K562 (cell line): ENCODE measurements around the gene MTRF1L. TPM values are rescaled to one million over a fixed set of nuclear protein-coding genes. Genes with fewer than 3 reads are reported as not detected.

Source experiments
- CHD4 ChIP-seq: fragments of 200-600 bp; sonication (generic); IDR thresholded peaks from 3 replicates; pipeline ENCODE4 v1.6.1; 2012; ENCODE audit warnings: low read depth, mild to moderate bottlenecking, mixed read lengths, low read length, inconsistent platforms; ENCODE audit not compliant: insufficient read depth, insufficient replicate concordance, poor library complexity, severe bottlenecking
- DACH1 ChIP-seq: fragments of 450-650 bp; IDR thresholded peaks from 2 replicates; pipeline ENCODE4 v1.6.1; 2018; ENCODE audit not compliant: partially characterized antibody
- GABPB2 ChIP-seq: fragments of 250-450 bp; sonication (Bioruptor Pico); conservative IDR thresholded peaks from 2 replicates; pipeline ENCODE4 v1.5.1; 2021; ENCODE audit warnings: mild to moderate bottlenecking
- IFI16 ChIP-seq: fragments of 250-450 bp; sonication (Bioruptor Pico); IDR thresholded peaks from 2 replicates; pipeline ENCODE4 v2.1.2; 2022; ENCODE audit warnings: mild to moderate bottlenecking, inconsistent platforms
- JUNB ChIP-seq: fragments of 450-650 bp; formaldehyde crosslinking; conservative IDR thresholded peaks from 2 replicates; pipeline ENCODE4 v1.4.0; 2020; ENCODE audit warnings: mild to moderate bottlenecking
- MAFF ChIP-seq: IDR thresholded peaks from 2 replicates; pipeline ENCODE4 v1.6.1; 2012; ENCODE audit warnings: low read length, improper control_type of control experiment
- MXI1 ChIP-seq: IDR thresholded peaks from 2 replicates; pipeline ENCODE4 v1.6.1; 2011; ENCODE audit warnings: low read depth, mild to moderate bottlenecking, improper control_type of control experiment, low read length
- PCBP2 ChIP-seq: fragments of 200-400 bp; formaldehyde crosslinking; IDR thresholded peaks from 2 replicates; pipeline ENCODE4 v1.6.1; 2018; ENCODE audit warnings: low read length, low read depth, mild to moderate bottlenecking, moderate library complexity; ENCODE audit not compliant: poor library complexity, severe bottlenecking
- SIN3A ChIP-seq, 2 experiments: fragments of 150-350 bp in 1 of 2; IDR thresholded peaks; 2 replicates each; pipeline ENCODE4 v1.6.1; 2011 to 2016; ENCODE audit warnings: borderline replicate concordance in 2 of 2, low read depth in 2 of 2, low read length in 2 of 2, mild to moderate bottlenecking in 2 of 2, moderate library complexity in 2 of 2; ENCODE audit not compliant: control insufficient read depth in 1 of 2
- SMARCE1 ChIP-seq: fragments of 450-650 bp; IDR thresholded peaks from 2 replicates; pipeline ENCODE4 v1.7.1; 2016; ENCODE audit warnings: mild to moderate bottlenecking
- SRSF9 ChIP-seq: fragments of 200-400 bp; formaldehyde crosslinking; IDR thresholded peaks from 2 replicates; pipeline ENCODE4 v1.6.1; 2017; ENCODE audit warnings: low read depth, low read length, borderline replicate concordance
- STAT5A ChIP-seq: IDR thresholded peaks from 2 replicates; pipeline ENCODE4 v1.6.1; 2012; ENCODE audit warnings: low read length, inconsistent platforms, borderline replicate concordance
- TGIF2 ChIP-seq: sonication (generic); formaldehyde crosslinking; IDR thresholded peaks from 2 replicates; pipeline ENCODE4 v1.8.1; 2022; ENCODE audit warnings: mild to moderate bottlenecking, missing genetic modification reagents, moderate library complexity
- YY1 ChIP-seq, 3 experiments: IDR thresholded peaks; 2 replicates each; pipeline ENCODE4 v1.6.1; 2011; ENCODE audit warnings: low read length in 2 of 3, mild to moderate bottlenecking in 2 of 3, moderate library complexity in 2 of 3, borderline replicate concordance in 1 of 3, control low read depth in 1 of 3, low read depth in 1 of 3; ENCODE audit not compliant: insufficient read depth in 3 of 3, insufficient replicate concordance in 2 of 3, control insufficient read depth in 1 of 3, insufficient read length in 1 of 3; ENCODE audit errors: extremely low read depth in 1 of 3
- ZNF740 ChIP-seq, 3 experiments: fragments of 200-800 bp in 1 of 3; sonication (Bioruptor generic) in 1 of 3; sonication (generic) in 1 of 3; formaldehyde crosslinking in 1 of 3; IDR thresholded peaks; 2 replicates each; pipeline versions ENCODE4 v1.6.1 to v1.8.0; 2016 to 2022; ENCODE audit warnings: mild to moderate bottlenecking in 2 of 3, missing compliant biosample characterization in 2 of 3, missing genetic modification characterization in 2 of 3, missing genetic modification reagents in 1 of 3
- polyA plus RNA-seq, 8 experiments: library from polyadenylated mRNA; depleted of rRNA in 4 of 8; stranded (reverse) in 5 of 8; unstranded in 3 of 8; fragments of >200 nt; fragmentation: Nextera tagmentation in 2 of 8; fragmentation: Illumina TruSeq in 1 of 8; extraction: Ambion mirVana in 2 of 8; extraction: Trizol in 1 of 8; gene quantifications; 2 replicates each; pipeline versions ENCODE4 v1.2.1 to v1.2.3, GENCODE V29; 2011 to 2014; ENCODE audit warnings: inconsistent platforms in 1 of 8, missing spikeins in 1 of 8
- total RNA-seq, 7 experiments: library from RNA; depleted of rRNA in 6 of 7; stranded (reverse); fragments of >200 nt in 6 of 7; fragmentation: Illumina TruSeq in 2 of 7; extraction: Trizol in 2 of 7; gene quantifications; 2 replicates each; pipeline versions ENCODE4 v1.2.1 to v1.2.3, GENCODE V29; 2011 to 2021; ENCODE audit warnings: low replicate concordance in 1 of 7
- TF ChIP-seq, protein P1 (sequence below): sonication (generic); formaldehyde crosslinking; IDR thresholded peaks from 2 replicates; pipeline ENCODE4 v1.8.0; 2022; ENCODE audit warnings: missing genetic modification reagents, mild to moderate bottlenecking, borderline replicate concordance

MTRF1L gene
- total and polyA plus RNA-seq, 9 of the 15 experiments (the other 6 are each of a cell fraction or from before 2014, with no cell fraction given), result 10.7 to 34.0 (median 30.2) TPM

DNA sequence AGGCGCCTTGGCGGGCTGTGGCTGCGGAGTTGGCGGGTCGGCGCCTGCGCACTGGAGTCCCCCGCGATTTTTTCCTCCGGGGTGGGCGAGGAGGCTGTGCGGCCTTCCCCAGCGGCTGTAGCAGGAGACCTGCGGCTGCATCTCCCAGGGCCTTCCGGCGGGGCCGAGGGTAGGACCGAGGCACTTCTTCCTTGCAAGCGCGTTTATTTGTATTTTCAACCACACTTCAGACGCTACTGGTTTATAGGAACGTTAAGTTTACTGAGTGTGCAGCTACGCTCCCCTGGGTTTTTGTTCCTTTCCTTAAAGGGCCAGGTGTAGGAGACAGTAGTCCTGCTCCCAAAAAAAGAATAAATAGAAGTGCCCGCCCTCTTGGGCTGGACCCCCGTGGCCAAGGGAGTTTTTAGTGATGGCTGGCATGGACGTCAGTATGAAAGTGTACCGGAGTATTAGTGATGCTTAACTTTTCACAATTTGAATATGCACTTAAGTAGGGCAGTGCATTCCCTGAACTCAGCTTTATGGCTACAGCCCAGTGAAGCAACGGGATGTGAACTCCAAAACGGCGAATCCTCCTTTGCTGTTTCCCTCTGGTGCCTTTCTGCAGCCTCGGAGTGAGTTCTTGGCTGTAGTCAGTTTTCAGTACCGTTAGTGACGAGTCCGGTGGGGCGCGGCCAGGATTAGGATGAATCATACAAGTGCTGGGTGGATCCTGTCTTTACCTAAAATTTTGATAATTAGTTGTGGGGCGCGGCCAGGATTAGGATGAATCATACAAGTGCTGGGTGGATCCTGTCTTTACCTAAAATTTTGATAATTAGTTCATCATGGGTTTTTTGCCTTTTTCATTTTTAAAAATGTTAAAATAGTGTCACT lies 18.6 kb downstream of the MTRF1L start (continued):
- TF ChIP-seq JUNB (CRISPR knock-in tag) (no peak), ZNF740 (CRISPR knock-in tag; IDR thresholded peaks at IDR 0.05) (peak; percentile 48; the same call in 1 of the 2 replicates), ZNF740 (tag; IDR thresholded peaks at IDR 0.05) (no peak), PCBP2 (no peak), STAT5A (no peak), CHD4 (no peak), TGIF2 (CRISPR knock-in tag) (no peak), SRSF9 (no peak), SIN3A (IDR thresholded peaks at IDR 0.05; ENCODE audit: borderline replicate concordance in 2 of 2, control insufficient read depth in 1 of 2, low read depth in 2 of 2, low read length in 2 of 2) (no peak), MXI1 (0 out of 2 replicates have a peak, but pooled peaks have one; percentile 46), MAFF (peak; percentile 1; the same call in 1 of the 2 replicates), GABPB2 (CRISPR knock-in tag) (no peak), SMARCE1 (peak; percentile 71), YY1 (IDR thresholded peaks at IDR 0.05; ENCODE audit: borderline replicate concordance in 1 of 3, control insufficient read depth in 1 of 3, extremely low read depth in 1 of 3, insufficient read depth in 3 of 3, insufficient read length in 1 of 3, insufficient replicate concordance in 2 of 3, low read depth in 1 of 3, low read length in 2 of 3) (peak in 1 of 3 experiments; percentile 7), IFI16 (CRISPR knock-in tag) (no peak), DACH1 (peak; percentile 73)
- TF ChIP-seq, protein P1, sequence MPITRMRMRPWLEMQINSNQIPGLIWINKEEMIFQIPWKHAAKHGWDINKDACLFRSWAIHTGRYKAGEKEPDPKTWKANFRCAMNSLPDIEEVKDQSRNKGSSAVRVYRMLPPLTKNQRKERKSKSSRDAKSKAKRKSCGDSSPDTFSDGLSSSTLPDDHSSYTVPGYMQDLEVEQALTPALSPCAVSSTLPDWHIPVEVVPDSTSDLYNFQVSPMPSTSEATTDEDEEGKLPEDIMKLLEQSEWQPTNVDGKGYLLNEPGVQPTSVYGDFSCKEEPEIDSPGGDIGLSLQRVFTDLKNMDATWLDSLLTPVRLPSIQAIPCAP (CRISPR knock-in tag), result no peak
